PC-9 (cell line): ENCODE measurements around the gene CAMLG.

Source experiments
- EZH2 ChIP-seq: fragments of 200-600 bp; sonication (generic); IDR thresholded peaks from 2 replicates; pipeline ENCODE4 v1.8.0; 2017; ENCODE audit warnings: antibody characterized with exemption, low read depth
- TF ChIP-seq, protein P1 (sequence below): fragments of 200-600 bp; sonication (generic); conservative IDR thresholded peaks from 2 replicates; pipeline ENCODE4 v1.6.1; 2017; ENCODE audit warnings: mixed run types, antibody characterized with exemption, mild to moderate bottlenecking, moderate library complexity

DNA sequence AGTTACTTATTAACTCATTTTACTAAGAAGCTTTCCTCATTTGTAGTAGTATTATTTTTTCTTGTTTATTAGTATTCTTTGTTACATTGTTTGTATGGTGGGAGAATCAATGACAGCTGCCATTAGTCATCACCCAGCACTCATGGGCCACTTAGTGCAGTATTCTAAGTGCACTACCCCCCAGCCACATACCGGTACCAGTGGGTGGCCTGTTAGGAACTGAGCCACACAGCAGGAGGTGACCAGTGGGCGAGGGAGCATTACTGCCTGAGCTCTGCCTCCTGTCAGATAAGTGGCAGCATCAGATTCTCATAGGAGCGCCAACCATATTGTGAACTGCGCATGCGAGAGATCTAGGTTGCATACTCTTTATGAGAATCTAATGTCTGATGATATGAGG is 24.2 kb upstream of the CAMLG start:
- no peak for TF ChIP-seq EZH2
- TF ChIP-seq, protein P1, sequence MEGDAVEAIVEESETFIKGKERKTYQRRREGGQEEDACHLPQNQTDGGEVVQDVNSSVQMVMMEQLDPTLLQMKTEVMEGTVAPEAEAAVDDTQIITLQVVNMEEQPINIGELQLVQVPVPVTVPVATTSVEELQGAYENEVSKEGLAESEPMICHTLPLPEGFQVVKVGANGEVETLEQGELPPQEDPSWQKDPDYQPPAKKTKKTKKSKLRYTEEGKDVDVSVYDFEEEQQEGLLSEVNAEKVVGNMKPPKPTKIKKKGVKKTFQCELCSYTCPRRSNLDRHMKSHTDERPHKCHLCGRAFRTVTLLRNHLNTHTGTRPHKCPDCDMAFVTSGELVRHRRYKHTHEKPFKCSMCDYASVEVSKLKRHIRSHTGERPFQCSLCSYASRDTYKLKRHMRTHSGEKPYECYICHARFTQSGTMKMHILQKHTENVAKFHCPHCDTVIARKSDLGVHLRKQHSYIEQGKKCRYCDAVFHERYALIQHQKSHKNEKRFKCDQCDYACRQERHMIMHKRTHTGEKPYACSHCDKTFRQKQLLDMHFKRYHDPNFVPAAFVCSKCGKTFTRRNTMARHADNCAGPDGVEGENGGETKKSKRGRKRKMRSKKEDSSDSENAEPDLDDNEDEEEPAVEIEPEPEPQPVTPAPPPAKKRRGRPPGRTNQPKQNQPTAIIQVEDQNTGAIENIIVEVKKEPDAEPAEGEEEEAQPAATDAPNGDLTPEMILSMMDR = no peak
